GM20000 (cell line): ENCODE data around the gene NPAS1.
A peak's percentile ranks its signal among the peaks of the same experiment; 100 is the strongest.

Source experiments
- DNase-seq: peaks from one replicate; pipeline ENCODE4 v3.0.0; 2012; ENCODE audit warnings: low spot score
- CTCF ChIP-seq: IDR thresholded peaks from 2 replicates; pipeline ENCODE4 v1.5.1; 2012; ENCODE audit warnings: mild to moderate bottlenecking, control low read depth; ENCODE audit errors: extremely low read depth, missing control alignments

Gene NPAS1

GRCh38 chr19:47086280-47086679, 66.6 kb downstream of the NPAS1 start:
- no peak for DNase-seq
- TF ChIP-seq CTCF, result no peak

- DNase-seq, result no peak
- TF ChIP-seq CTCF, result no peak
Measured at GRCh38 chr19:47089767-47090350, 70.2 kb downstream of the NPAS1 start.

- peak; percentile 35 for DNase-seq
- no peak for TF ChIP-seq CTCF
Measured at GRCh38 chr19:47093254-47093653, 73.6 kb downstream of the NPAS1 start.

GRCh38 chr19:47093841-47094240, 74.2 kb downstream of the NPAS1 start:
- peak; percentile 82 for DNase-seq
- TF ChIP-seq CTCF, result no peak

GRCh38 chr19:47094557-47095475, 75.2 kb downstream of the NPAS1 start:
- no peak for TF ChIP-seq CTCF
- DNase-seq, result peak; percentile 52
